ENCODE measurements around the gene HSPB8. TPM values are rescaled to one million over a fixed set of nuclear protein-coding genes. Genes with fewer than 3 reads are reported as not detected.

Gene HSPB8
- total RNA-seq, 2 donors from 2014 or later, result 1.4 to 30.8 TPM

DNA sequence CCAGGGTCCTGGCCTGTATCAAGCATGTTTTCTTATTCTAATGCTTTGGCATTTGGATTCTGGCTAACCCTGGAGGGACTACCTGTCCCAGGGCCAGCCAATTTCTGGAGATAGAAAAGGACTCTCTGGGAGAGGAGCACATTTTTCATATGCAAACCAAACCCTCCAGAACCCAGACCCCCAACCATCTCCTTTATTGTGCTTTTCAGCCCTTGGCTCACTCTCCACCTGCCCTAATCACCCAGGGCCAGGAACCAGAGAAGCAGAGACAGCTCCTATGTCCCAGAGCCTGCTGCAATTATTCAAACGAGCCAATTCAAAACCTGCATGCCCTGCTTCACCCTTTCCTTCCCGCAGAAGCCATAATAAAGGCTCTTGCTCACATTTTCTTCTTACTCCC is 23.8 kb downstream of the HSPB8 start:
- Histone ChIP-seq H3K4me1 (no peaks in the 10 kb centered on the region), H3K27ac (no peak overlapping the region), H3K36me3 (no peaks in the 10 kb centered on the region), H3K4me3 (no peak overlapping the region), H3K9ac (ENCODE audit: low read depth in 2 of 2, low read length in 2 of 2) (peak overlapping the region in 1 of 2 donors; percentile 35), H3K27me3 (no peaks in the 10 kb centered on the region), H3K9me3 (no peaks in the 10 kb centered on the region)
- no peak for DNase-seq
- TF ChIP-seq, protein P1, sequence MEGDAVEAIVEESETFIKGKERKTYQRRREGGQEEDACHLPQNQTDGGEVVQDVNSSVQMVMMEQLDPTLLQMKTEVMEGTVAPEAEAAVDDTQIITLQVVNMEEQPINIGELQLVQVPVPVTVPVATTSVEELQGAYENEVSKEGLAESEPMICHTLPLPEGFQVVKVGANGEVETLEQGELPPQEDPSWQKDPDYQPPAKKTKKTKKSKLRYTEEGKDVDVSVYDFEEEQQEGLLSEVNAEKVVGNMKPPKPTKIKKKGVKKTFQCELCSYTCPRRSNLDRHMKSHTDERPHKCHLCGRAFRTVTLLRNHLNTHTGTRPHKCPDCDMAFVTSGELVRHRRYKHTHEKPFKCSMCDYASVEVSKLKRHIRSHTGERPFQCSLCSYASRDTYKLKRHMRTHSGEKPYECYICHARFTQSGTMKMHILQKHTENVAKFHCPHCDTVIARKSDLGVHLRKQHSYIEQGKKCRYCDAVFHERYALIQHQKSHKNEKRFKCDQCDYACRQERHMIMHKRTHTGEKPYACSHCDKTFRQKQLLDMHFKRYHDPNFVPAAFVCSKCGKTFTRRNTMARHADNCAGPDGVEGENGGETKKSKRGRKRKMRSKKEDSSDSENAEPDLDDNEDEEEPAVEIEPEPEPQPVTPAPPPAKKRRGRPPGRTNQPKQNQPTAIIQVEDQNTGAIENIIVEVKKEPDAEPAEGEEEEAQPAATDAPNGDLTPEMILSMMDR (IDR thresholded peaks at IDR 0.05), result no peak
- intact Hi-C loops (cut with DNase I), result loop anchor here (10.0 kb wide), 1 partner anchor 212 kb away; no protein-coding TSS in a partner anchor

DNA sequence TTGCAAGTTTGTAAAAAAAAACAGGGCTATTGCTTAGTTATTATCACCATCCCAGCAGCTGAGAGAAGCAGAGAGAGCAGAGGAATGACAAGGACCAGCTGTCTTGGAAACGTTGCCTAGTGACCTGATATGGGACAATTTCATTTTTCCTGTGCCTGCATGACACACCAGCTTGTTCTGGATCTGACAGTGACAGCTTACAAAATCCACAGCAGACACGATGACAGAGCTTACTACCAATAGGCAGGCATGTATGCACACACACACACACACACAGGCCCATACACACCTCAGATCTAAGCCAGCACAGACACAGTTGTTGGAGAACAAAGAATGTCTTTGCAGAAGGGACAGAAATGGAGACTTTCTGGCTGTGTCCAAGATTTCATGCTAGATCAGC is 25.4 kb downstream of the HSPB8 start:
- no peaks in the 10 kb centered on the region for H3K4me1 ChIP-seq
- no peak overlapping the region for H3K9ac ChIP-seq (ENCODE audit: low read depth in 2 of 2, low read length in 2 of 2)
- intact Hi-C loops (cut with DNase I), result loop anchor here (10.0 kb wide), 1 partner anchor 211 kb away; no protein-coding TSS in a partner anchor
- H3K9me3 ChIP-seq, result no peaks in the 10 kb centered on the region
- no peak overlapping the region for H3K27ac ChIP-seq
- no peaks in the 10 kb centered on the region for H3K27me3 ChIP-seq
- no peak for DNase-seq
- no peaks in the 10 kb centered on the region for H3K36me3 ChIP-seq
- TF ChIP-seq, protein P1 (IDR thresholded peaks at IDR 0.05), result no peak
- H3K4me3 ChIP-seq, result no peak overlapping the region

DNA sequence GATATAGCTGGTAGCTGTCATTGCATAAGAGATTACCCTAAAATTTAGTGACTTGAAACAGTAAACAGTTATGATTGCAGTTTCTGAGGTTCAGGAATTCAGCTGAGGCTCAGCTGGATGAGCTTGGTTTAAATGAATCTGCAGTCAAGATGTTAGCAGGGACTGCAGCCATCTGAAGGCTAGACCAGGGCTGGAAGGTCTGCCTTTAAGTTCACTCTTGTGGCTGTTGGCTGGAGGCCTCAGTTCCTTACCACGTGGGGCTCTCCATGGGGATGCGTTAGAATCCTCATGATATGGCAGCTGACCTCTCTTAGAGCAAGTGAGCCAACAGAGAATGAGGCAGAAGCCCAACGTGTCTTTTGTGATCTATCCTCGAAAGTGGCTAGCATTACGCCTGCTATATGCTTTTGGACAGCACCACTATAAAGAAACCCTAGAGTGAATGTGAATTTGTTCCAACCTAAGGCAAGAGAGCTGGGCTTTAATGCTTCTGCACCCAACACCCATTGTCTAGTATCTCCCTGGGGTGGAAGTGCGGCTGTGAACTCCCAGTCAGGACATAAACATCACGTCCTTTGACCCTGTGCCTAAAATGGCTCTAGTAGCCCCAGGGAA is 26.0 kb downstream of the HSPB8 start:
- TF ChIP-seq, protein P1 (IDR thresholded peaks at IDR 0.05), result no peak
- Histone ChIP-seq H3K9ac (ENCODE audit: low read depth in 2 of 2, low read length in 2 of 2) (no peak overlapping the region), H3K9me3 (no peaks in the 10 kb centered on the region), H3K27ac (no peak overlapping the region), H3K36me3 (no peaks in the 10 kb centered on the region), H3K4me1 (no peaks in the 10 kb centered on the region), H3K27me3 (no peaks in the 10 kb centered on the region), H3K4me3 (no peak overlapping the region)
- intact Hi-C loops (cut with DNase I), result loop anchor here (10.0 kb wide), 1 partner anchor 210 kb away; no protein-coding TSS in a partner anchor
- DNase-seq, result no peak

DNA sequence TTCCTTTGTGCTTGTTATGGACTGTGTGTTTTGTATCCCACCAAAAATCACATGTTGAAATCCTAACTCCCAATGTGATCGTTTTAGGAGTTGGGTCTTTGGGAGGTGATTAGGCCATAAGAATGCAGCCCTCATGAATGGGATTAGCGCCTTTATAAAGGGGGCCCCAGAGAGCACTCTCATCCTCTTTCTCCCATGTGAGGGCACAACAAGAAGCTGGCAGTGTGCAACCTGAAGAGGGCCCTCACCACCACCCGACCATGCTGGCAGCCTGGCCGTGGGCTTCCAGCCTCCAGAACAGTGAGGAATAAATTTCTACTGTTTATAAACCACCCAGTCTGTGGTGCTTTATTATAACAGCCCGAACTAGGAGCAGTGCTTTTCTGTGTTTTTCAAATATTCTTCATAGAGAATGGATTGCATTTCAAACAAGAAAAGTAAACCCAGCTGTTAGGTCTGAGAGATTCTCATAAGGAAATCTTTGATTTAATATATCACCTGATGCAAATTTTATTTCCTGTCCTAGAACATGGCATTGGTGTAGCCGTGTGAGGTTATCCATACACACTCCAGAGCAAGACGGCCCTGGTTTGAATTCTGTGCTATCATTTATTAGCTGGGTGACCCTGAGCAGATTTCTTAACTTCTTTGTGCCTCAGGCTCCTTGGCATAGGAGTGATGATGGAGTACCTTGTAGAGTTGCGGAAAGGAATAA is 27.8 kb downstream of the HSPB8 start:
- Histone ChIP-seq H3K9me3 (no peaks in the 10 kb centered on the region), H3K27me3 (no peaks in the 10 kb centered on the region), H3K9ac (ENCODE audit: low read depth in 2 of 2, low read length in 2 of 2) (no peak overlapping the region), H3K36me3 (no peaks in the 10 kb centered on the region), H3K4me3 (no peak overlapping the region), H3K27ac (no peak overlapping the region), H3K4me1 (no peaks in the 10 kb centered on the region)
- no peak for DNase-seq
- TF ChIP-seq, protein P1 (IDR thresholded peaks at IDR 0.05), result no peak
- intact Hi-C loops (cut with DNase I), result loop anchor here (10.0 kb wide), 1 partner anchor 208 kb away; no protein-coding TSS in a partner anchor

- Histone ChIP-seq H3K27ac (no peak overlapping the region), H3K9me3 (no peaks in the 10 kb centered on the region), H3K36me3 (no peaks in the 10 kb centered on the region), H3K9ac (ENCODE audit: low read depth in 2 of 2, low read length in 2 of 2) (no peak overlapping the region), H3K4me1 (no peaks in the 10 kb centered on the region), H3K4me3 (no peak overlapping the region), H3K27me3 (no peaks in the 10 kb centered on the region)
- TF ChIP-seq, protein P1 (IDR thresholded peaks at IDR 0.05), result no peak
- intact Hi-C loops (cut with DNase I), result loop anchor here (10.0 kb wide), 1 partner anchor 208 kb away; no protein-coding TSS in a partner anchor
- DNase-seq, result no peak
Measured at GRCh38 chr12:119207063-119207560, 28.4 kb downstream of the HSPB8 start.
